ENCODE measurements around the gene CCSAP.

- TF ChIP-seq EZH2 (IDR thresholded peaks at IDR 0.05; ENCODE audit: low read length, missing control alignments) (no peak), CTCF (conservative IDR thresholded peaks at IDR 0.05 in 1 of 2, IDR thresholded peaks at IDR 0.05 in 1 of 2; ENCODE audit: low read depth in 1 of 2, low read length in 2 of 2) (no peak)
Observed at GRCh38 chr1:229302740-229303139, 40.1 kb downstream of the CCSAP start.

Data from fibroblast of lung (primary cell).